K562 (cell line): ENCODE data around the gene PDE11A. TPM values are rescaled to one million over a fixed set of nuclear protein-coding genes. Genes with fewer than 3 reads are reported as not detected.
A peak's percentile ranks its signal among the peaks of the same experiment; 100 is the strongest.

Experiments used
- CBX3 ChIP-seq, 2 experiments: IDR thresholded peaks; 1 replicate in 1 of 2; 2 replicates in 1 of 2; pipeline ENCODE4 v1.6.1; 2012; ENCODE audit warnings: inconsistent platforms in 2 of 2, low read length in 2 of 2, borderline replicate concordance in 1 of 2, control low read depth in 1 of 2
- CCNT2 ChIP-seq: IDR thresholded peaks from 2 replicates; pipeline ENCODE4 v1.6.1; 2011; ENCODE audit warnings: borderline replicate concordance, low read depth, mild to moderate bottlenecking, moderate library complexity, mixed read lengths, low read length; ENCODE audit not compliant: insufficient read length; ENCODE audit errors: extremely low read depth
- CGGBP1 ChIP-seq: fragments of 250-450 bp; sonication (Bioruptor Pico); IDR thresholded peaks from 2 replicates; pipeline ENCODE4 v1.9.0; 2021; ENCODE audit warnings: mild to moderate bottlenecking
- CUX1 ChIP-seq: fragments of 200-800 bp; sonication (Bioruptor generic); IDR thresholded peaks from 2 replicates; pipeline ENCODE4 v1.6.1; 2016; ENCODE audit warnings: missing genetic modification characterization, missing compliant biosample characterization
- DPF2 ChIP-seq: fragments of 450-650 bp; IDR thresholded peaks from 2 replicates; pipeline ENCODE4 v1.6.1; 2016
- ELK1 ChIP-seq: sonication (generic); formaldehyde crosslinking; IDR thresholded peaks from 2 replicates; pipeline ENCODE4 v1.8.1; 2022; ENCODE audit warnings: missing genetic modification reagents
- HBP1 ChIP-seq: fragments of 450-650 bp; formaldehyde crosslinking; IDR thresholded peaks from 2 replicates; pipeline ENCODE4 v1.4.0; 2022; ENCODE audit warnings: missing genetic modification characterization
- JUN ChIP-seq, 2 experiments: sonication (generic) in 1 of 2; formaldehyde crosslinking in 1 of 2; IDR thresholded peaks; 2 replicates each; pipeline versions ENCODE4 v1.6.1 to v1.8.0; 2012 to 2022; ENCODE audit warnings: borderline replicate concordance in 2 of 2, mild to moderate bottlenecking in 2 of 2, improper control_type of control experiment in 1 of 2, low read depth in 1 of 2, low read length in 1 of 2, missing genetic modification reagents in 1 of 2
- MCM2 ChIP-seq: fragments of 450-650 bp; IDR thresholded peaks from 2 replicates; pipeline ENCODE4 v1.6.1; 2017; ENCODE audit warnings: low read depth, mild to moderate bottlenecking
- MITF ChIP-seq: IDR thresholded peaks from 2 replicates; pipeline ENCODE4 v1.6.1; 2014; ENCODE audit warnings: antibody characterized with exemption
- MTA2 ChIP-seq: fragments of 450-650 bp; IDR thresholded peaks from 2 replicates; pipeline ENCODE4 v1.6.1; 2016; ENCODE audit warnings: low read depth
- NEUROD1 ChIP-seq: fragments of 150-350 bp; IDR thresholded peaks from 2 replicates; pipeline ENCODE4 v1.6.1; 2014; ENCODE audit warnings: borderline replicate concordance, low read length, low read depth; ENCODE audit not compliant: partially characterized antibody
- POLR2A ChIP-seq: fragments of 450-650 bp; conservative IDR thresholded peaks from 2 replicates; pipeline ENCODE4 v1.6.1; 2016
- PPARD ChIP-seq: fragments of 250-450 bp; sonication (Bioruptor Pico); IDR thresholded peaks from 2 replicates; pipeline ENCODE4 v1.8.0; 2022; ENCODE audit warnings: inconsistent platforms, mild to moderate bottlenecking, moderate library complexity
- TGIF2 ChIP-seq: sonication (generic); formaldehyde crosslinking; IDR thresholded peaks from 2 replicates; pipeline ENCODE4 v1.8.1; 2022; ENCODE audit warnings: mild to moderate bottlenecking, missing genetic modification reagents, moderate library complexity
- U2AF2 ChIP-seq: fragments of 200-400 bp; formaldehyde crosslinking; optimal IDR thresholded peaks from 2 replicates; pipeline ENCODE3; 2017; ENCODE audit warnings: low read depth, mild to moderate bottlenecking, low read length
- ZBTB12 ChIP-seq: fragments of 250-450 bp; sonication (Bioruptor Pico); IDR thresholded peaks from 2 replicates; pipeline ENCODE4 v1.4.0; 2020
- ZNF146 ChIP-seq: IDR thresholded peaks from one replicate; pipeline ENCODE4 v1.6.1; 2018; ENCODE audit warnings: missing compliant biosample characterization; ENCODE audit not compliant: unreplicated experiment
- polyA plus RNA-seq, 8 experiments: library from polyadenylated mRNA; depleted of rRNA in 4 of 8; stranded (reverse) in 5 of 8; unstranded in 3 of 8; fragments of >200 nt; fragmentation: Nextera tagmentation in 2 of 8; fragmentation: Illumina TruSeq in 1 of 8; extraction: Ambion mirVana in 2 of 8; extraction: Trizol in 1 of 8; gene quantifications; 2 replicates each; pipeline versions ENCODE4 v1.2.1 to v1.2.3, GENCODE V29; 2011 to 2014; ENCODE audit warnings: inconsistent platforms in 1 of 8, missing spikeins in 1 of 8
- total RNA-seq, 7 experiments: library from RNA; depleted of rRNA in 6 of 7; stranded (reverse); fragments of >200 nt in 6 of 7; fragmentation: Illumina TruSeq in 2 of 7; extraction: Trizol in 2 of 7; gene quantifications; 2 replicates each; pipeline versions ENCODE4 v1.2.1 to v1.2.3, GENCODE V29; 2011 to 2021; ENCODE audit warnings: low replicate concordance in 1 of 7

The PDE11A gene
- total and polyA plus RNA-seq, 9 of the 15 experiments (the other 6 are each of a cell fraction or from before 2014, with no cell fraction given) = 3.2 to 22.1 (median 5.7) TPM

- TF ChIP-seq ZBTB12 (CRISPR knock-in tag) (0 out of 2 replicates have a peak, but pooled peaks have one; percentile 13), U2AF2 (no peak), CGGBP1 (no peak), JUN (IDR thresholded peaks at IDR 0.05; ENCODE audit: borderline replicate concordance, low read depth, low read length) (peak; percentile 87; the same call in 1 of the 2 replicates), JUN (CRISPR knock-in tag; IDR thresholded peaks at IDR 0.05; ENCODE audit: borderline replicate concordance) (no peak), NEUROD1 (peak; percentile 35), CUX1 (CRISPR knock-in tag) (no peak), DPF2 (peak; percentile 32), ZNF146 (CRISPR knock-in tag) (no peak), CCNT2 (no peak), PPARD (CRISPR knock-in tag) (no peak), ELK1 (no peak), HBP1 (no peak), CBX3 (IDR thresholded peaks at IDR 0.05; ENCODE audit: borderline replicate concordance in 1 of 2, low read length in 2 of 2) (no peak), POLR2A (no peak), TGIF2 (no peak), MCM2 (no peak), MITF (no peak), MTA2 (no peak)
Observed at GRCh38 chr2:178075006-178075326, 2.4 kb upstream of the PDE11A start (continued).
